Activated CD4-positive, alpha-beta T cell treated with anti-CD3 and anti-CD28 coated beads, Interleukin-2, amount 50 U/mL, for 48 hours (primary cell): Measurements from ENCODE around the gene NREP.

Experiments
- DNase-seq, 2 experiments: peaks; one replicate each; pipeline ENCODE4 v3.0.0-alpha.2; 2020

Gene NREP, protein sequence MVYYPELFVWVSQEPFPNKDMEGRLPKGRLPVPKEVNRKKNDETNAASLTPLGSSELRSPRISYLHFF

DNA sequence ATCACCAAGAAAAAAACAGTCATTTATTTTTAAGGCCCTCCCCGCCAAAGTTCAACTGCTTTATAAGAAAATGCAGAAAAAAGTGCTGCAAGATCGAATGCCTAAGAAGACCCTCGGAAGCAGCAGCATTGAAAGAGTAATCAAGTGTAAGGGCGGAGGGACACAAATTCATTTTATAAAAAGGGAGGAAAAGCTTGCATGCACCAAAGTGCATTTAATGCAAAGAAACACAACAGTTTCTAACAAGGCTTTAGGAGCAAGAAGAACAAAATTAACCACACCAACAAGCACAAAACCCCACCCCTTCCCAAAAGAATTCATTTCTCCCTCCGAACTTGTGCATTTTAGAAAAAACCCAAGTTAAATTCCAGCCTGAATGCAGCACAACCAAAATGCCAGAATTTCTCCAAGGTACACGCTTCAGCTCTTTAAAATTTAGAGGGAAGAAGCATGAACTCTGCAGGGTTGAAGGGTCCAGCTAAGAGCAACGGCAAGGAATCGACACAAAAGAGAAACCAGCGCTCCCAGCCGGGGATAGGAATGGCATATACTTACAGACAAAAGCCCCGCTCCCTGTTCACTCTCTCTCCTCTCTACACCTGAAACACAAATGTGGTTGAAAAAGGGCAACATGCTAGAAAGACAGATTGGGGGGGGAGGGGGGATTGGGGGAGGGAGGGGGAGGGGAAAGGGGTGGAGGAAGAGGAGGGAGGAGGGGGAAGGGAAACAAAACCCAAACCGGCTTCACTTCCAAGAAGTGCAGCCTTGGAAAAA, at the start of gene NREP:
Gene NREP, minus strand, starts transcription at position 614 of the 774 bp plus-strand sequence. CDS start 1,422 bp downstream, outside the sequence.
- DNase-seq: peak; percentile 17 to 29

DNA sequence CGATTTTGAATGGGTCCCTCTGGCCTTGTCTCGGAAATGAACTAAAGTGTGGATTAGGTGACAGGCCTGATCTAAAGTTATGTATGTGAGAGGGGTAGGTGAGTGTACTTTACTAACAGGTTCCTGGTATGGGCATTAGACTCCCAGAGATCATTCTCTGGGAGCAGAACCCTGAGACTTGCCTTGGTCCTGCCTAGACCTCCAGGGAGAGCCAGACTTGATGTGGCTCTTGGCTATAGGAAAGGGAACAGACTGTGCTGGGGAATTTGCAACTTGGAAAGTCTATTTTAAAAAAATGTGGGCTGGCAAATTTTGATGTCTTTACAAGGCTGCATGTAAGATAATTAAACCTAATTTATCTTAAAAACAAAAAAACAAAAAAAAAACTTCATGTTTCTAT, 49.8 kb upstream of the NREP start:
- DNase-seq: no peak

DNA sequence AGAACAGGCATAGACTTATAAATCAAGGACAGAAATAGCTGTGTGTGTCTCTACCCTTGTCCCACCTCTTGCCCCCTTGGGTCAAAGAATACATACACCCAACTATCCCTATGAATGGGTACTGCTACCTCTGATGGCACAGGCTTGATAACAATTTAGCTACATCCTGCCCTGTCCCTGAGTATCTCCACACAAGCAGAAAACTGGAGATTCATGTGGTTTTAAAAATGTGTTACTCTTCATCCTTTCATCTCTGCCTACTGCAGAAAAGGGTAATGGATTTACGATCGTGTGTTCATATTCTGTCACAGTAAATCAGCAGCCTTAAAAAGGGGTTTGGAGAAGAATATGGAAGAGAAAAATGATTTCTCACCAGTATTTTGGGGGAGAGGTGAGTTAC, 49.2 kb upstream of the NREP start:
- no peak for DNase-seq

DNA sequence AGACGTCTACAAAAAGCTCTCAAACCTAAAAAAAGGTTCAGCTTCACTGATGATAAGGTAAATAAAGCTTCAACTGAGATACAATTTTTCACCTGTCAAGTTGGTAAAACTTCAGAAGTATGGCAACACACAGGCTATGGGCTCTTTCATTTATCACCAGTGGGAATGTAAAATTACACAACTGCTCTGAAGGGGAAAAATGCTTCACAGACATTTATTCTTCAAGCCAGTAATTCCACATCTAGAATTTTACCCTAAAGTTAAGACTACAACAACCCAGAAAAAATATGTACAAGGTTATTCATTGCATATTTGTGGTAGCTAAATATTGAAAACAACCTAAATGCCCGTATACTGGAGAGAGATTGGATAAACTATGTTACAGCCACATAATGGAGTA, 48.1 kb upstream of the NREP start:
- DNase-seq: no peak

DNA sequence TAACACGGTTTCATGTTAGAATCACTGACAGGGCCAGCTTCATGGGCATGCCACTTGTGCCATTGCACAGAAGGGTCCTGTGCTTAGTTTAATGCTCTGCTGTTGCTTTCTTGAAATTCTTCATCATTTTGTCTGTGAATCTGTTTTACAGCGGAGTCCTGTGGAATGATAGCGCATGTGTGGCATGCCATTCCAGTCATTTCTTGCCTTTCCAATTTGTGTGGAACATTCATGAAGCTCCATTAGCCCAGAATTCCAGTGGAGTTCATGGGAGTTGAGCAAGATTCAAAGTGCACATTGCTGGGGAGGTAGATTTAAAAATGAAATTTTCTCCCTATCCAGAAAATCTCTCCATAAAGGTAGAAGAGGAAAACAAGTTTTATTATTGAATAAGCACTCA, 43.4 kb upstream of the NREP start:
- DNase-seq: no peak

DNA sequence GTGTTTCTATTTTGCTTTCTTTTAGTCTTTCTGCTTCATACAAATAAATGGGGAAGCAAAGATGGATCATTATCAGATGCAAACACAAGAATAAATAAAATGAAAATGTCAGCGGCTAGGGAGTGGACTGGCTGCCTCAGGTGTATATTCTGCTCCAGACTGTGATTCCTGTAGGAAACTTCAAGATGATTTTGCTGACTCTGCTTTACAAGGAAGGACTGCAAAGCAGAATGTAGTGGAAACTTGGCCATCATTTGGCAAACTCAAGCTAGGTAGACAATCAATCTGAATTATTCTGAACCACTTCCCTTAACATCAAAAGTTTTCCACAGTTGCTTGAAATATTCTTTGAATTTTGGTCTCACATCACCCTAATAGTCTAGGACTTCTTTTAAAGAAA, 38.1 kb upstream of the NREP start:
- no peak for DNase-seq

DNA sequence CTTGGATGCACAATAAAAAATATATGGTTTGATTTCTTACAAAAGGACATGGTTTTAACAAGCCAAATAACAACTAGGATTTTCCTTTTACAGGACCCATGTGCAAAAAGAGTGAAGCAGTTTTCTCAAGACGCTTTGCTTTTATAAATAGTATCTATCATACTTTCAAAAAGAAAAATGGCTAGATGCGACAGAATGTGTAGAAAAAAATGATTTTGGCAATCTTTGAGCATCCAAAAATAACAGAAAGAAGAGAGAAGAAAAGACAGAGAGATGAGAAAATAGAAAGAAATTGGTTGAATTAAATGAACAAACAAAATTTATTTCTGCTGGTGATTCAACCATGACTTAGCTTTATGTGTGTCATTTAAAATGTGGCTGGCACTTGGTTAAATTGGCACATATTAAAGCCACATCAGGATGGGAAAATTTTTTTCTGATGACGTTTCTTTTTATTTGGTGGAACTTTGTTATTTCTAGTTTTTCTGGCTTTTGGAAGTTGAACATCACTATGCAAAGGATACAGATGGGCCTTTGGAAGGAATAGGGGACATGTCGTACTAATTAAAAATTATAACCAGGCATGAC, 35.6 kb upstream of the NREP start:
- no peak for DNase-seq

DNA sequence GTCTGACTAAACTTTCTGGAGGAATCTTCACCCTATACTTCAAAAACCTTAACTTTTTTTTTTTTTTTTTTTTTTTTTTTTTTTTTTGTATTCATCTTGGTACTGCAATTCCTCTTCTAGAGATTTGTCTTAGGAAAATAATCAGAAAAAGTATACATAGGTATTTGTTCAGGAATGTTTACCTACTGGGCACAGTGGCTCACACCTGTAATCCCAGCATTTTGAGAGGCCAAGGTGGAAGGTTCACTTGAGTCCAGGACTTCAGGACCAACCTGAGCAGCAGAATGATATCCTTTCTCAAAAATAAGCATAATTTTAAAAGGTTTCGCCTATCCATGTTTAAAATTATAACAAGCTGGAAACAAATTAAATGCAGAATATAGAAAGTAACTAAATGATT, 33.3 kb upstream of the NREP start:
- DNase-seq: no peak

DNA sequence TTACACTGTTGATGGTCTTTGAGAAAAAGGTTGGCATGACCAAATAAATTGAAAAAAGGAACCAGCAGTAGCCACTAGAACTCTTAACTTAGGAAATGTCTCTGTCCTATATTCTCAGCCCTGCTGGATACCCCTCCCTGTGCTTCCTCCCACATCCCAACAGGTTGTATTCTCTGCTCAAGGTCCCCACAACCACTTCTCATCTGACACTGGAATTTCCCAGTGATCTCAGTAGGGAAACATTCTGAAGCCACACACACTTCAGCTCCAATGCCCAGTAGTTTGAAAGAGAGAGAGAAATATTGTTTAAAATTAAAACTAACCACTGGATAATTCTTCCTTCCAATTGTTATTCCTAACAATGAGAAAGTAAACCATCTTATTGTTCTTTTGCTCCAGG, 30.0 kb upstream of the NREP start:
- no peak for DNase-seq

DNA sequence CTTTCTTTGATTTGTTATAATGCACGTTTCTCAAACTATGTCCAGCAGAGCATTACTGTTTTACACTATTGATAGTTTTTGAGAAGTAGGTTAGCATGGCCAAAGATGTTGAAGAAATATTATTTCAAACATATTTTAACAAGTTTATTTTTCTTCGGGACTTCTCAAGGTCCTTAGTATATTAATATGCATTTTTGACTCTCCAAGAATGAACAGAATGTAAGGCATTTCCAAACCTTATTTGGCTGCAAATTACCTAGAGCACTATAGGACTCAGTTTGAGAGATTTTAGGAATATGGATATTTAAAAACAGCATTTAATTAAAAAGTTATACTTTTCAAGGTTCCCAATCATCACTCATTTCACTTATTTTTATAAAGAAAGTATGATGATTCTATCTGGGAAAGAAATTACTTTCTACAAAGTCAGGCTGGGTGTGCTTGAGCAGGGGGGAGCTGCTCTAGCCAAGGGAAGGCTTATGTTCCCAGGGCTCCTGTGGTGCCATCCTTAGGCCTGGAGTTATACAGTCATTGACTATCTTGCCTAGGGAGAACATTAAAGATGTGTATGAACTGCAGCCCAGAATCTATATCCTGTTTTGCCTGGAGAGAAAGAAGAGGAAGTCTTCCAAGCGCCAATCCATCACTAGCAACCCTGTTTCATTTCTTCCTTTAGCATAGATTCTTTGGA, 27.6 kb upstream of the NREP start:
- no peak for DNase-seq

DNA sequence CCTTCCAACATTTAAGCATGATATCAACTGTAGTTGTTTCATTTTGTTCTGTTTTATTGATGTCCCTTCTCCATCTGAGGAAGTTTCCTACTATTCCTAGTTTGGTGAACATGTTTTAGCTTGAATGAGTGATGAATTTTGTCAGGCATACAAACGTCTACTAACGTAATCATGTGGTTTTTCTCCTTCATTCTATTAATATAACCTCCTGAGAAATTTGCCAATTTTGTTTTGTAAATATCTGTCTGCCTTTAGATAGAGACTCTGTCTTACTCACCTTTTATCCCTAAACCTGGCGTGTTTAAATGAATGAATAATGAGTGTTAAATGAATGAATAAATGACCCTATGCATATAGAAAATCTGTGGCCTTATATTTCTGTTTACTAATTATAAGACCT, 26.5 kb upstream of the NREP start:
- no peak for DNase-seq

DNA sequence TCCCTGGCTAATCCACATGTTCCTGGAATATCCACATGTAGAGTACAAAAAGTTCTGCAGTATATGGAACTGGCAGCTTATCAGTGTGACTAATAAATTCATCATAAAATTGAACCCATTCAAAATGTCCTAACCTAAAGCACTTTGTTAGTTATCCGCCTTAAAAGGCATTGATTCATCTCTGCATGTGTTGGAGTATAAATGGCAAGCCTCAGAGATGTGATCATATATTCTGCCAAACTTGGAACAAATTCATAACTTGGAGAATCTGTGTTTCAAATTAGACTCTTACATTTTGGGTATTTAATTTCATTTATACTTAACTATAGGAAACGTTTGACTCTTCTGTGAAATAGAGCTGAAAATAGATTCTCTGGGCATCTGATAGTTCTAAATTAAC, 25.2 kb upstream of the NREP start:
- no peak for DNase-seq

DNA sequence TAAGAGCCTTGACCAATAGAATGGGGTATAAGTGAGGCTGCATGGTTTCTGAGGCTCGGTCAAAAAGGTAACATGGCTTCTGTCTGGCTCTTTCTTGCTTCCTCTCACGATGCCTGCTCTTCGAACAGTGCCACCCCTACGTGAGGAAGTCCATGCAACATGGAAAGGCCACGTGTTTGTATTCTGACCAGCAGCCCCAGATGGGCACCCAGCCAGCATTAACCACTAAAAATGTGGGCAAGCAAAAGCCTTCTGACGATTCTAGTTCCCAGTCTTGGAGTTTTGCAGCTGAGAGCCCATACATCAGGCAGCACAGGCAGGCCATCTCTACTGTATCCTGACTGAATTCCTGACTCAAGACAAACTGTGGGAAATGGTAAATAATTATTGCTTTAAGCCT, 24.2 kb upstream of the NREP start:
- no peak for DNase-seq

DNA sequence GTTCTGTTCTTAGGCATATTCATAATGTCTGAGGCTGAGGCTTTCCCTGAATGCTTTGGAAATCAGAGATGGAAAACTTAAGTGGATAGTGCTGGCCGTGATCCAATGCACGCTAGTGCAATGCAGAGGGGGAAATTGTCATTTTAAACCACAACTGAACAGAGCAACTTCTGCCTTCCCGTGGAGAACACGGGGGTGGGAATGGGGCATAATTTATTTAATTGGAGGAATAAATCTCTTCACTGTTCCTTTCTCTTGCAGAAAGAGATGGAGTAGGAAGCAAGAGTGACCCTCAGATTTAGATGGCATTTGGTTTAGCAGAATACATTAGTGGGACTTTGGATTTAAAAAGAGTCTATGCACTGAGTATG, 22.9 kb upstream of the NREP start:
- no peak for DNase-seq

DNA sequence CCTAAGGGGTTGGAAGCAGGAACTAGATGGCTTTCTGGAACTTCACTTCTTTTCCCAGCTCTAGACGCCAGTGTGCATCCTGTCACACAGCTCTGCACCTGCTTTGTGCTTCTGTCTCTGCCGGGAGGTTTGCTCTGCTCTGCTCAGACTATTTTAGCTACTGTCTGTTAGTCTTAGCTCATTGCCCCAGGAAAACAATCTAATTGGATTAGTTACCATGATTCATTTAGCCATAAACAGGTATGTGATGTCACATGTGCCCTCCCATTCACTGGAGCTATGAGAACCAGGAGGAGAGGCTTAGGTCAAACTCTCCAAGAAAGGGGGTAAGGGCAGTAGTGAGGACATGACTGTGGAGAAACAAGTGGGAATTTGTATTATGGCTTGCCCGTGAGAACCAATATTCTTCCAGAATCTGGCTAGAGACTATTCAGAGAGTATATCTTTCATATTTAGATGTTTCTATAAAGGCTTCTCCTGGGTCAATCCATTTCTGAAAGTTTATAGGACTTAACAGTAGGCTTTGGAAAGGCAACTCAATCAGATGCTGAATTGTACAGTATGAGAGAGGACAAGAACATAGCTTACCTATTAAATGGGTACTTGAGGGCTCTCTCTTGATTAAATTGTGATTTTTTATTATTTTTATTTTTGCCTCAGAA, 22.4 kb upstream of the NREP start:
- DNase-seq: no peak

DNA sequence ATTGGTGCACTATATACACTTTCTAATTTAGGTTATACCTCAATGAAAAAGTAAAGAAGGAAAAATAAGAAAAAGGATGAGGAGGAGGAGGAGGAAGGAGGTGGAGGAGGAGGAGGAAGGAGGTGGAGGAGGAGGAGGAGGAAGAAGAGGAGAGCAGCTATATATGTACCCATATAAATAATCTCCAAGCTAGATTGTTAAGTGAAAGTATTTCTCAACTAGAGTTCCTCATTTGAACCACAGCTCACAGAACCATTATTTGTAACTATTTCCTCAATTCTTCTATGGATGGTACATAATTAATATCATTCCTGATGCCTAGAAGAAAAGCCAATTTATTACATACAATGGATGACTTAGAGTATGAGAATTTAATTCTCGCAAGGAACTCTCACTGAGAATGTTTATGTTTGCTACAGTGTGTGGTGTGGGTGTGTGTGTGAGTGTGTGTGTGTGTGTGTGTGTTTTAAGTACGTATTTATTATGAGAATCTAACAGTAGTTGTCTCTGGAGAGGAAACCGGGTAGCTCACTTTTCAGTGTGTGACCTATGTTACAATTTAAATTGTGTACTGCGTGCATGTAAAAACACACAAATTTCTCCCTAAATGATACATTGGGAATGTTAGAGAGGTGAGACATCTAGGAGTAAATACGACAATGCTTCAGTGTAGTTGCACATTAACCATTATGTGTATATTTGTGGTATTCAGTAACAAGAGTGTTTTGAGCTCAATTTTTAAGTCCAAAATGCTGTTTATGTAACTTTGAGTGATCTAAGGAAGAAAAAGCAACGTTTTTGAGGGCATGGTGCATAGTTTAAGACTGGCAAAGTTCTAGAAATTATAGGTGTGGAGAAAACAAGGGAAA, 20.2 kb upstream of the NREP start:
- no peak for DNase-seq

DNA sequence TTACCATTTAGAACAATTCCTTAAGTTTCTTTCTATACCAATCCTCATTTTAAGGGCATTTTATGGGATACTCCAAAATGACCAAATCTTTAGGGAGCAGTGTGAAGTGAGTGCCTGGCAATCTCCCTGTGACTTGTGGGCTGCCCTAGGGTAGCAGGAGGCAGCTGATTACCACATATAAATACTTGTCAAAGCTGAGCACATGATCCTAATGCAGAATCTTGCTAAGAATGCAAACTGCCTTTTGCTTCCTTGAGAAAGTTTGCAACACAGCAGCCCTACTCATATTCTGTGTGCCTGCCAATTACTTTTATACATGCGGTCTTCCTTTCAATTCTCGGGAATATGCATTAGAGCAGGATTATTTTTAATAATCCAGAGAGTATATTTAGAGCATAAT, 18.2 kb upstream of the NREP start:
- DNase-seq: no peak

DNA sequence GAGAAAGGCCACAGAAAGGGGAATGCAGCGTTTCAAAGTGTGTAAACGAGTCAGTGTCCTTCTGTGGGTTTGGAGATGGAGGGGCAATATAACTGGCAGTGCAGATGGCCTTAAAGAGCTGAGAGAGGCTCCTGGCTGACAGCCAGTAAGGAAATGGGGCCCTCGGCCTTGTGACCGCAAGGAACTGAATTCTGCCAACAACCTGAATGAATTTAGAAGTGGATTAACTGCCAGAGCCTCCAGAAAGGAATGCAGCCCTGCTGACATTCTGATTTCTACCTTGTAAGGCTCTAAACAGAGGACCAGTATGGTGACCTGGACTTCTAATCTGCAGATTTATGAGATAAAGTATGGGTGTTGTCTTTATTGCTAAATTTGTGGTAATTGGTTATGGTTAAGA, 17.5 kb upstream of the NREP start:
- DNase-seq: no peak

DNA sequence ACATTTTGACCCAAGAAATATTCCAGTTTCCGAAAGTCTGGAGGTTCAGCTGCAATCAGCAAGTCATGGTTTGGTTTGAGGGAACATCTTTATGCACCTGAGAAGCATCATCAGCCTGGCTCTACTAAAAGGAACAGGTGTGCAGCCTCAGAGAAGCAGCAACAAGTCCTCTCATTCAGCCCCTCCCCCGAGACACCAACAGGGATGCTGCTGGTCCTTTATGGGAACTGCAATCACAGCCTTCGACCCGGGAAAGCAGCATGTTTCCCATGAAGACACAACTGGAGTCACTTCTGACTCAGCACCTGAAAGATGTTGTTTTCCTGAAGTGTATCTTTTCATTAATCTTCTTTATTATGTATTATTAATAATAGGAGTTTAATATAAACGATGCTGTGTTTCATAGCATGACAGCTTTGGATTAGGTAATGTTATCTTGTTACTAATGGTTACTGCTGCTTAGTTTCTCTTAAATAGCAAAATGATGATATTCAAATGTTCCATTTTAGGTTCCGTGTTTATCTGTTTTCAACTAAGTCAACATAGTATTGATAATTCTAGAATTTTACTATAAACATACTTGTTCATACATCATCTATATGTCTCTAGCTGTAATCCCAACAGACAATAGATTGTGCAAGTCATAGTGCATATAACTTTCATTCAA, 15.6 kb upstream of the NREP start:
- DNase-seq: no peak

DNA sequence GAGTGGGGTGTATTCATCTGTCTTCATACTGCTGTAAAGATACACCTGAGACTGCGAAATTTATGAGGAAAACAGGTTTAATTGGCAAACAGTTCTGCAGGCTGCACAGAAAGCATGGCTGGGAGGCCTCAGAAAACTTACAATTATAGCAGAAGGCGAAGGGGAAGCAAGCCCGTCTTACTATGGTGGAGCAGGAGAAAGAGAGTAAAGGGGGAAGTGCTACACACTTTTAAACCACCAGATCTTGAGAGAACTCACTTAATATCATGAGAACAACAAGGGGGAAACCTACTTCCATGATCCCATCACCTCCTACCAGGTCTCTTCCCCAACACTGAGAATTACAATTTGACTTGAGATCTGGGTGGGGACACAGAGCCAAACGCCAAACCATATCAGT, 12.5 kb upstream of the NREP start:
- no peak for DNase-seq

DNA sequence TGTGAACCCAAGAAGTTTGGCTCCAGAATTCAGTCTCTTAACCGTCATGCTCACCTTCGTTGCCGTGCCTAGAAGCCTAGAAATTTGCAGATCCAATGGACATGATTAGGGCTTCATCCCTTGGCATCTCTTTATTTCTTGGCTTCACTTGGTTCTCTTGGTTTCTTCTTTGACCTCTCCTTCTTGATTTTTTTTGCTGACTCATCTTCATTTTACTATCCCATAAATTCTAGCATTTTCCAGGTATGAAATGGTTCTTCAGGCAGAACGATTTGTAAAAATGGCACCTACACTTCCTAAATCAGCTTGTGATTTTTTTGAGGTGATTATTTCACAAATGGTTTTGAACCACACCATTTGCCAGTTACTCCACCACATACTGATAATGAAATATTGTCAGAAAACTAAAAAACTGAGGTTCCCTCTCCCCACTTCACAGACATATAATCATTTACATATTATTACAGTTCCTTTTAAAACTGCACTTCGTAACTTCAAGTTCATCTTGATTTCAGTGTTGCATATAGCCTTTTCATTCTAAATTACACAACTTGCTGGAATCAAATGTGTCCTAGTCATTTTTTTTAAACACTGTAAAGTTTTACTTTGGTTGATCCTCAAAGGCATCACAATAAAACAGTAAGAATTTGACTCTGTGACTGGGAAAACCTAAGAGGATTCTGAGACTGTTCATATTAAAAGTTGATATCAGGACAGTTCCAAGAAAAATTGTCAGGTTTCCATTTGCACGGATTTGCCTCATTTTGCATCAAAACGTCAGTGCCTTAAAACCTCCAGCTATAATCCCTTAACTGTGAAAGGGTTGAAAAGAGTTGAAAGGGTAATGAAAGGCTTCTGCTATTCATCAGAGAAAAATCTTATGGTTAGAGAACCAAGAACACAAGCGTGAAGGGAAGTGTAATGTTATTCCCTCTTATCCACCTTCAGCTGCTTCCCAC, 8.9 kb upstream of the NREP start:
- no peak for DNase-seq
